Kidney (tissue), 14 donors: ENCODE data around the gene DOC2B. TPM values are rescaled to one million over a fixed set of nuclear protein-coding genes. Genes with fewer than 3 reads are reported as not detected.

Experiments
- DNase-seq, 5 donors: peaks; one replicate each; pipeline ENCODE4 v3.0.0-alpha.2; 2013 to 2020
- FAIRE-seq: peaks from 2 replicates; lab custom pipeline; 2012; peaks lifted over from hg19 to GRCh38; lab: Jason Lieb, UNC
- H3K27ac ChIP-seq, 2 donors: one replicate each; pipeline ENCODE4 v1.7.0; 2013; ENCODE audit warnings: low read depth in 2 of 2, low read length in 2 of 2, inconsistent platforms in 1 of 2
- H3K27me3 ChIP-seq: one replicate; pipeline ENCODE4 v1.7.1; 2013; ENCODE audit warnings: low read length, inconsistent platforms; ENCODE audit not compliant: control insufficient read depth, insufficient read depth
- H3K36me3 ChIP-seq, 3 donors: one replicate each; pipeline versions ENCODE4 v1.7.0 to v1.7.1; 2013; ENCODE audit warnings: low read length in 3 of 3, control low read depth in 1 of 3, inconsistent platforms in 1 of 3; ENCODE audit not compliant: insufficient read depth in 3 of 3, control insufficient read depth in 2 of 3
- H3K4me1 ChIP-seq, 3 donors: one replicate each; pipeline versions ENCODE4 v1.7.0 to v1.7.1; 2013; ENCODE audit warnings: low read length in 3 of 3, inconsistent platforms in 1 of 3, low read depth in 1 of 3; ENCODE audit not compliant: control insufficient read depth in 2 of 3, insufficient read depth in 2 of 3
- H3K4me3 ChIP-seq, 3 donors: one replicate each; pipeline versions ENCODE4 v1.7.0 to v1.8.1; 2013; ENCODE audit warnings: low read length in 3 of 3, control low read depth in 1 of 3, inconsistent platforms in 1 of 3
- H3K9ac ChIP-seq, 3 donors: one replicate each; pipeline versions ENCODE4 v1.7.0 to v1.7.1; 2013; ENCODE audit warnings: low read length in 3 of 3, control low read depth in 1 of 3, inconsistent platforms in 1 of 3
- H3K9me3 ChIP-seq, 3 donors: one replicate each; pipeline versions ENCODE4 v1.7.0 to v1.7.1; 2013; ENCODE audit warnings: low read length in 3 of 3, control low read depth in 1 of 3, inconsistent platforms in 1 of 3; ENCODE audit not compliant: control insufficient read depth in 2 of 3, insufficient read depth in 1 of 3
- CTCF ChIP-seq: IDR thresholded peaks from 3 replicates; pipeline ENCODE4 v1.5.1; 2012; ENCODE audit warnings: mild to moderate bottlenecking, moderate library complexity, borderline replicate concordance; ENCODE audit not compliant: insufficient read depth; ENCODE audit errors: extremely low read depth
- intact Hi-C: fragments of 100-400 bp; cut with DNase I; formaldehyde crosslinking; loops from one replicate; pipeline ENCODE4 v1.11.1; 2022
- polyA plus RNA-seq: library from polyadenylated mRNA; stranded (reverse); fragments of 350-450 nt; fragmentation: Illumina TruSeq; extraction: RNeasy Lipid Tissue Mini Kit (QIAGEN cat#74804); gene quantifications from one replicate; pipeline ENCODE4 v1.2.3, GENCODE V29; 2014; ENCODE audit warnings: low read depth, low replicate concordance; ENCODE audit not compliant: insufficient read depth
- total RNA-seq: library from RNA; stranded (reverse); fragmentation: NEBNext Ultra II Directional; extraction: Animal tissue kit (Norgen Biotek cat#: 25700); gene quantifications from one replicate; pipeline ENCODE4 v1.2.1, GENCODE V29; 2021
- donor health status: control.
- donor health status: control.
- donor health status: control.
- donor health status: control.
- donor health status: control.
- donor health status: DM: yes; HTN: yes; CAD: no.
- donor health status: Normal renal cell carcinoma (clear cell type).

DOC2B gene
- total and polyA plus RNA-seq, 2 donors from 2014 or later, result 4.2 to 21.6 TPM

DNA sequence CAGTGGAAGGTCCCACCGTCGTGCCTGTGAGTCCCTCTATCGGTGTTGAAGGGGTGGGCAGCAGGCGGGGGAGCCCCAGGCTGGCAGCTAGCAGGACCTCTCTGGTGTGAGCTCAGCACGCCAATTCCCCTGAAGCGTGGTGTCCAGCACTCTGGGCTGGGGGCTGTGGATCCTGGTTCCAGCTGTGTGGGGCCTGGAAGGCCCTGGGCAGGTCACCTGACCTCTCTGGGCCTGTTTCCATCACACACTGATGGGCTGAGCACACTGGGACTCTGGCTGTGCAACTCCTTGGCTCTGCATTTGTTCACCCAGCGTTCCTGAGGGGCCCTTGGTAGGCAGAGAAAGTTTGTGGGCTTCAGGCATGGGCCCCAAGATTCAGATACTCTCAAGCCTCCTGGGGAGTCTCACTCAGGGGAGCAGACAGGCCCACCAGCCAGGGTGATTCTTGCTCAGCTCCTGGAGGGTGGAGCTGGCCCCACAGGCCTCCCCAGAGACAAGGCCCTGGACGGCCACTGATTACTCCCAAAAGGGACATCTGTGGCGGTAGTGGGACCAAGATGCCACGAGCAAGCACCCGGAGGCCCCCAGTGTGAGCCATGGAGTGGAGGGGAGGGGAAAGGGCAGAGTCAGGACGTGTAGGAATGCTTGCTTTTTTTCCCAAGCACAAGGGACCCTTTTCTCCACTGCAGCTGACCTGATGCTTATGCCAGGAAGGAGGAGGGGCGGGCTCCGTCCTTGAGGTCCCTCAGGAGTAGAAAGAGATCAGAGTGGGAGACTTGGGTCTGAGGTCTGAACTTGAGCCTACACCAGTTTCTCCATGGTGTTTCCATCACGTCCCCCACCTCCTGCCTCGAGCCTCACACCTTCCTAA, 35.5 kb downstream of the DOC2B start:
- Histone ChIP-seq H3K9me3 (no peaks in the 10 kb centered on the region), H3K4me1 (peaks cover 0 to 2% (median 0%) of the 10 kb centered on the region in 3 donors), H3K27ac (no peak overlapping the region), H3K9ac (no peak overlapping the region), H3K4me3 (no peak overlapping the region), H3K27me3 (no peaks in the 10 kb centered on the region), H3K36me3 (no peaks in the 10 kb centered on the region)
- no peak for TF ChIP-seq CTCF
- intact Hi-C loops, result no loop called here
- DNase-seq (peak in 1 of 5 donors; percentile 72), FAIRE-seq (no peak)

DNA sequence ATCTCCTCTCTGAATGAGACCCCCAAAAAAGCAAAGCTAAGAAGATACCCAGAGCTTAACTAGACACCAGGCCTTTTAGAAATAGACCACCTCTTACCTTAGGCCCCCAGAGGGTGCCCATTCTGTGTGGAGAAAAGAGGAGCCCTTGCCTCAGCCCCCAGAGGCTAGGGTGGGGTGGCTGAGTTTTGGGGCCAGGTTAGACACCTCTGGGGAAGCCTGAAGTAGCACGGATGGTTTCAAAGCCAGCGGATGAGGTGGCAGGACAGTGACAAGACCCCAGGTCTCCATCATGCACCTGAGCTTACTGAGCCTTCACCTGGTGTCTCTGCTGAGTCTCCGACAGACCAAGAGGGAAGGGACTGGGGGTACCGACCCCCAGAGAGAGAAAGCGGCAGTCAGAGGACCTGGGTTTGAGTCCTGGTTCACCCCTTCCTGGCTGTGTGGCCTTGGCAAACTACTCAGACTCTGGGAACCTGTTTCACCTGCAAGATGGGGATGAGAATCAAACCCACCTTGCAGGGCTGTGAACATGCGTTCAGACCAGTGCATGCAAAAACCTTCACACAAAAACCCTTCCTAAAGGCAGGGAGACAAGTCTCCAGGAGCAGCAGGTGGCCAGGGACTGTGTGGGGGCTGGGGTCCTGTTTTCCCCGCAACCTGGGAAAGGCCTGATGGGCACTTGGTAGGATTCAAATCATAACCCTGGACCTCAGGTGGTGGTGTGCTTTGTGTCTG, 36.3 kb downstream of the DOC2B start:
- no peaks in the 10 kb centered on the region for H3K27me3 ChIP-seq
- H3K4me3 ChIP-seq, result no peak overlapping the region
- DNase-seq (peak in 1 of 5 donors; percentile 31), FAIRE-seq (no peak)
- peaks cover 0 to 2% (median 0%) of the 10 kb centered on the region in 3 donors for H3K4me1 ChIP-seq
- no peaks in the 10 kb centered on the region for H3K9me3 ChIP-seq
- no peak overlapping the region for H3K9ac ChIP-seq
- no peaks in the 10 kb centered on the region for H3K36me3 ChIP-seq
- no peak for TF ChIP-seq CTCF
- intact Hi-C loops, result no loop called here
- H3K27ac ChIP-seq, result no peak overlapping the region

DNA sequence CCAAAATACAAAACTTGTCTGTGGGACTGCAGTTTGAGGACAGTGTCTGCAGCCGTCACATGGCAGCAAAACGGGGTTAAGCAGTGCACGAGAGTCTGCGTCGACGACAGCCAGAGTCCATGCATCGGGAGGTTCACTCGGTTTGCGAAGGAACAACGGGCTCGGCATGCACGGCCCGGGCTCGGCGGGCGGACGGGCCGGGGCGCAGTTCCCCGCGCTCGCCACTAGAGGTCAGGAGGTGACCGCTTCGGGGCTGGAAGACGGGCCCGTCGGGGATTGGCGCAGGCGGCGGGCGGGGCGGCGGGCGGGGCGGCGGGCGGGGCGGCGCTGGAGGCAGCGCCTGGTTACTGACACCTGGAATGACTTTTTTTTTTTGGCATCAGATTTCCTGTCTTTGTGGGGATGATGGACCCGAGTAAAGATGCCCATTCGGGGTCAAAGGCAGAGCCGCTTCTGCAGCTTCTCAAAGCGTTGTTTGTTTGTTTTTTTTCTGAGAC, 37.6 kb downstream of the DOC2B start:
- DNase-seq, result peak; percentile 86 to 94 (median 92)
- H3K4me1 ChIP-seq, result peaks cover 0 to 2% (median 0%) of the 10 kb centered on the region in 3 donors
- no peaks in the 10 kb centered on the region for H3K9me3 ChIP-seq
- no peaks in the 10 kb centered on the region for H3K27me3 ChIP-seq
- peak; percentile 91 for TF ChIP-seq CTCF
- H3K9ac ChIP-seq, result no peak overlapping the region
- no peak overlapping the region for H3K27ac ChIP-seq
- no peak for FAIRE-seq
- H3K36me3 ChIP-seq, result no peaks in the 10 kb centered on the region
- no peak overlapping the region for H3K4me3 ChIP-seq
- intact Hi-C loops, result no loop called here
